Measurements from ENCODE around the gene OR2T8.
"Not testable (repeated sequence)": the region's sequence is repeated elsewhere in the genome, so short reads cannot be mapped to it uniquely, and the experiment has no call there.

The OR2T8 gene, protein sequence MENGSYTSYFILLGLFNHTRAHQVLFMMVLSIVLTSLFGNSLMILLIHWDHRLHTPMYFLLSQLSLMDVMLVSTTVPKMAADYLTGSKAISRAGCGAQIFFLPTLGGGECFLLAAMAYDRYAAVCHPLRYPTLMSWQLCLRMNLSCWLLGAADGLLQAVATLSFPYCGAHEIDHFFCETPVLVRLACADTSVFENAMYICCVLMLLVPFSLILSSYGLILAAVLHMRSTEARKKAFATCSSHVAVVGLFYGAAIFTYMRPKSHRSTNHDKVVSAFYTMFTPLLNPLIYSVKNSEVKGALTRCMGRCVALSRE

GRCh38 chr1:247919952-247920351 lies at the start of gene OR2T8:
Gene OR2T8 (plus strand): TSS chr1:247920252. CDS start chr1:247921018, 766 bp downstream.
- no peak for DNase-seq

DNA sequence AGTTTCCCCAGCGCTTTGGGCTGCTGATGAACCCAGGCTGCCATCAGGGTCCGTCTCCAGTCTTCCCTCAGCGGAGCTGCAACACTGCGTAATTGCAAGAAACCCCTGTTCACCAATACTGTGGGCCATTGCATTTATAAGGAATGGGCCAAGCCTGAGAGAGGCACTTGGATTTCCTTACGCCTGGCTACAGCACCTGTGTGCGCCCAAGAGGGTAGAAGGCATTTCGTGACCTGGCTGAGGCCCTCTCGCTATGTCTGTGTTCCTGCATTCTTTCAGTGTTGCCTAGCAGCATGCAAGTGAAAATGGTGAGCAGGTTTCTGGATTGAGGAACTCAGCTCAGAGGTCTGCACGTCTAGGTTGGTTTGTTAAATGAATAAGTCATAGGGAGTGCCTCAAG lies 36.7 kb upstream of the OR2T8 start:
- no peak for DNase-seq

DNA sequence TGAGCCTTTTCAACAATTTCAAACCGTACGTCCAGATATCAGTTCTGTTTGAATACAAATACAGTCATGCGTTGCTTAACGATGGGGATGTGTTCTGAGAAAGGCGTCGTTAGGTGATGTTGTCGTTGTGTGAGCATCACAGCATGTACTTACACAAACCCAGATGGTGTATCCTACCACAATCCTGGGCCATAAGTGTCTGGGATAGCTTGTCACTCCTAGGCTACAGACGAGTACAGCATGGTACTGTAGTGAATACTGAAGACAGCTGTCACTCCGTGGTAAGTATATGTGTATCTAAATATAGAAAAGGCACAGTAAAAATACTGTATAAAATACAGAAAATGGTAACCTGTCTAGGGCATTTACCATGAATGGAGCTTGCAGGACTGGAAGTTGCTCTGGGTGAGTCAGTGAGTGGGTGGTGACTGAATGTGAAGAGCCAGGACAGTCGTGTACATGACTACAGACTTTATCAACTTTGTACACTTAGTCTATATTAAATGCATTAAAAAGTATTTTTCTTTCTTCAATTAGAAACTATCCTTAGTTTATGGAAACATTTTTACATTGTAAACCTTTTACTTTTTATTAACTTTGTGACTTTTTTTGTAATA lies 35.1 kb upstream of the OR2T8 start:
- DNase-seq = no peak

- DNase-seq = no peak
These were observed 24.9 kb upstream of the OR2T8 start, which contains the start of gene OR2W3 for GRCh38 chr1:247895163-247895637. Gene OR2W3 (plus strand): TSS chr1:247895587. CDS start chr1:247895587, 0 bp downstream.

GRCh38 chr1:247895976-247896375 lies 24.1 kb upstream of the OR2T8 start:
- no peak for DNase-seq

DNA sequence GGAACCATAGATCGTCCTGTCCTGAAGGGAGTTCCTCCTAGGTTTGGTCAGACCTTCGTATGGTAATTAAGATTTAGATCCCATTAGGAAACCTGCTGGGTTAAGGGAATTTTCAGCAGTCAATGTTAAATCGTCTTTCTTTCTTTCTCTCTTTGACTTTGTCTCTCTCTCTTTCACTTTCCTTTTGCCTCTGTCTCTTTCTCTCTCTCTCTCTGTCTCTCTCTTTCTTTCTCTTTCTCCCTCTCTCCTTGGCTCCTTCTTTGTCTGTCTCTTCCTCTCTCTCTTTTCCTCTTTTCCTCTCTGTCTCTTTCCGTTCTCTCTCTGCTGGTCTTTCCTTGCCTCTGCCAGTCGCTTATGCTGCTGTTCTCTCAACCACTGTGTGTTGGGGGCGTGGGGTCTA lies 15.9 kb upstream of the OR2T8 start:
- no peak for DNase-seq

GRCh38 chr1:247905181-247905580 lies 14.9 kb upstream of the OR2T8 start:
- no peak for DNase-seq

DNA sequence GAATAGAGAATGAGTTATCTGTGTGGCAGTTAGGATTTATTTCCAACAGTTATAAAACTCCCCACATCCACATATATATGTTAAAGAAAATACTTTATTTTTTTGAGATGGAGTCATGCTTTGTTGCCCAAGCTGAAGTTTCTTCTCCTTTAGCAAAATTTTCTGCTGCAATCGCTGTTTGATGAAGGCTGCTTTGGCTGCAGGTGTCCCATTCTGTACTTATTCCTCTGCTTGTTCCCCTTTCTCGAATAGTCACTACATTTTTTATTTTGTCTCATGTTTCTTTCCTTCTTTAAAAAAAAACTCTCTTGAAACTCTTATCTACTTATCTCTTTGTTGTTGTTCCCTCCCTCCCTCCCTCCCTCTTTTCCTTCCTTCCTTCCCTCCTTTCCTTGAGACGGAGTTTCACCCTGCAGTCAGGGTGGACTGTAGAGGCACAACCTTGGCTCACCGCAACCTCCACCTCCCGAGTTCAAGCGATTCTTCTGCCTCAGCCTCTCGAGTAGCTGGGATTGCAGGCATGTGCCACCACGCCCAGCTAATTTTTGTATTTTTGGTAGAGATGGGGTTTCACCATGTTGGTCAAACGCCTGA lies 14.0 kb upstream of the OR2T8 start:
- no peak for DNase-seq

DNA sequence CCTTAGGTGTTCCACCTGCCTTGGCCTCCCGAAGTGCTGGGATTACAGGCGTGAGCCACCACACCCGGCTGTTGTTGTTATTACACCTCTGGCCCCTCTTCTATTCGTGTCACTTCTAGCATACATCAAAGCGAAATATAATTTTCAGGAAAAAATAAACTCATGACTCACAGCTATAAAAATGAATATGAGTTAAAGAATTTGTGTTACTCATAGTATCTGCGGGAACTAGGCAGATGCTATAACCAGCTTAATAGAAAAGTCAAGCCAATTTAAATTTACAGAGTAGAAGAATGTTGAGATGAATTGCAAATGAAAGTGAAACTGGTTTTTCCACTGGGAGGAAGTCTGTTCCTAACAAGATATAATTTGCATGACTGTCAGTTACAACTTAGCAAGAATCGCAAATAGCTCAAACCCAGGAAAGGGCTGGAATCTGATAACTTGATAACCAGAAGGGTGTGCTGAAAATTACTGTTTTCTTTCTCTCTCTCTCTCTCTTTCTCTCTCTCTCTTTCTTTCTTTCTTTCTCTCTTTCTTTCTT lies 13.5 kb upstream of the OR2T8 start:
- no peak for DNase-seq

DNA sequence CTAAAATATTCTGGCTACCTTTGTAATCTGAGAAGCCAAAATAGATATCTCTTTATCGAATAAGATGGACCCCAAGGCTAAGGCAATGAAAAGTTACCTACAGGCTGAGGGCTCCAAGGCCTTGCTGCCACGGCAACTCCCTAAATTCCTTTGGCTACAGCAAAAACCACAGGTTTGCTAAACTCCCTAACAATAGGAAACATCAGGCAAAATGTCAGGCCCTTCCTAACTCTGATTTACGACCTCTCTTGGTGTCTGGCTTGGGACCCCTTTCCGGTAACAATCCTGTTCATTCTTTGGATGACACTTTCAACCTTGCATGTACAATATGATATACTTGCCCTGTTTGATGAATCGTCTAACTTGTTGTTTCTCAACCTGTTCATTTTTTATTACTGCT lies 11.3 kb upstream of the OR2T8 start:
- no peak for DNase-seq

DNA sequence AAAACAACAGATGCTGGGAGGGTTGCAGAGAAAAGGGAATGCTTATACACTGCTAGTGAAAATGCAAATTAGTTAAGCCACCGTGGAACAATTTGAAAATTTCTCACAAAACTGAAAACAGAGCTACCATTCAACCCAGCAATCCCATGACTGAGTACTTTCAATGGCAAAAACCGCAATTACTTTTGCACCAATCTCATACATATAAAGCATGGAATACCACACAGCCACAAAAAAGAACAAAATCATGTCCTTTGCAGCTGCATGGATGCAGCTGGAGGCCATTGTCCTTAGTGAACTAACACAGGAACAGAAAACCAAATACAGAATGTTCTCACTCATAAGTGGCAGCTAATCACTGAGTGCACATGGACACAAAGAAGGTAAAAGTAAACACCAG lies 6.3 kb upstream of the OR2T8 start:
- no peak for DNase-seq

DNA sequence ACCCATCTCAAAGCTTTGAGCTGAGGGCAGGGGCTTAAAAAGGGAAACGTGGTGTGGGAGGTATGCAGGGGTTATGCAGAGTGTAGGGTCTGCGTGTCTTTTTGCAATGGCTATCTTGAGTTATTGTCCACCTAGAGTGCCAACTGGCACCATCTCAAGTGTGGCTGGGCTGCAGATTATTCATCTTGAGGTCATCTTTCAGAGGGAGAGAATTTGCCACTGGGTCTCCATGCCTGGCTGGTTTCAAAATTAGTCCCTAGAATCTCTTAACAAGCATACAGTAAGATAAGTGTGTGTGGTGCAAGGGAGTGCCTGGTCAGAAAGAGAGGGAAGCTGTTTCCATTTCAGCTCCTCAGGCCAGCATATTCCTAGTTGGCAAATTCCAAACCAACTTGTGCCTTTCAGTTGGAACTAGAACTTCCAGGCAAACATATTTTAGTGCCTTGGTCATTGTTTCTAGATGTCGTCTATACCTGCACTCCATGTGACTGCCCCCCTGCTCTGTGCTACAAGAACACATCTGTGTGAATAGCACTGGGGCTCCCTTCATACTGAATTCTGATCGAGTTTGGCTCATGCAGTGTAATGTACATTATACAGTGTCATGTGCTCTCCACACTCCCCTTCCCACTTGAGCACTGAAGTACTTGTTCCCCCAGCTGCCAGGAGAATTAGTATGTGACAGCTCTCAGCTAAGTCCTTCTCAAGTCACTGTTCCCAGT lies 5.0 kb upstream of the OR2T8 start:
- DNase-seq = no peak

DNA sequence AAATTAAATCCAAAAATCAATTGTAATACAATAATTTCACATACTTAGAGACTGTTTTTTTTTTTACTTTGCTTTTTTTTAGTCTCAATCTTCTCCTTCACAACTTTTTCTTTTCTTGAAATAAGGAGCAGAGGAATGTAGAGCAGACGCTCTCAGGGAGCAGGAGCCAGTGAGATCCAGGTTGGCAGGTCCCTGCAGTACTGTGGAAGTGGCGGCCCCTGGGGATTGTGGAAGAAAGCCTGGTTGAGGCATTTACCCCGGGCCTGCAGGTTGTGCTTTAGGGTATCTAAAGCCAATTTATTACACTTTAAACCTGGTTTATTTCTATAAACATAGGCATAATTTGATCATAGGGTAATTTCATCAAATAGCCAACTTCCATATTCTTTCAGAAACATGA lies 3.9 kb downstream of the OR2T8 start:
- DNase-seq = no peak

- no peak for DNase-seq
These were observed 4.8 kb downstream of the OR2T8 start, which contains the start of gene OR2AJ1 for GRCh38 chr1:247924868-247925267. Gene OR2AJ1 (plus strand): TSS chr1:247924889. CDS start chr1:247933769, 8,880 bp downstream.

DNA sequence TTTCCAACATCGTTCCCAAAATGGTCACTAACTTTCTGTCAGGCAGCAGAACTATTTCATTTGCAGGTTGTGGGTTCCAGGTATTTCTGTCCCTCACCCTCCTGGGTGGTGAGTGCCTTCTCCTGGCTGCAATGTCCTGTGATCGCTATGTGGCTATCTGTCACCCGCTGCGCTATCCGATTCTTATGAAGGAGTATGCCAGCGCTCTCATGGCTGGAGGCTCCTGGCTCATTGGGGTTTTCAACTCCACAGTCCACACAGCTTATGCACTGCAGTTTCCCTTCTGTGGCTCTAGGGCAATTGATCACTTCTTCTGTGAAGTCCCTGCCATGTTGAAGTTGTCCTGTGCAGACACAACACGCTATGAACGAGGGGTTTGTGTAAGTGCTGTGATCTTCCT lies 13.9 kb downstream of the OR2T8 start:
- no peak for DNase-seq

GRCh38 chr1:247935781-247936180 lies 15.7 kb downstream of the OR2T8 start:
- no peak for DNase-seq

- DNase-seq = no peak
These were observed 16.4 kb downstream of the OR2T8 start for GRCh38 chr1:247936415-247936814.

GRCh38 chr1:247936965-247937734 lies 17.1 kb downstream of the OR2T8 start:
- DNase-seq = not testable (repeated sequence)

- no peak for DNase-seq
These were observed 22.6 kb downstream of the OR2T8 start for GRCh38 chr1:247942624-247943023.

- no peak for DNase-seq
These were observed 28.5 kb downstream of the OR2T8 start, which contains the start of gene OR2L8 for GRCh38 chr1:247948558-247948957. Gene OR2L8 (plus strand): TSS chr1:247948858. CDS start chr1:247948858, 0 bp downstream.

- no peak for DNase-seq
These were observed 33.4 kb downstream of the OR2T8 start for GRCh38 chr1:247953408-247953807.

- DNase-seq = no peak
These were observed 41.7 kb downstream of the OR2T8 start for GRCh38 chr1:247961791-247962190.

All from cortex of kidney (tissue), 1 donor.